Effector memory CD4-positive, alpha-beta T cell (primary cell): ENCODE results near the gene CIC.
A peak's percentile ranks its signal among the peaks of the same experiment; 100 is the strongest.

Experiments
- DNase-seq, 3 donors: peaks; one replicate each; pipeline ENCODE4 v3.0.0-alpha.2; 2020
- H3K27ac ChIP-seq: 2 replicates; pipeline ENCODE4 v1.7.0; 2013; ENCODE audit warnings: mild to moderate bottlenecking, low read length, moderate library complexity; ENCODE audit not compliant: insufficient read depth, poor library complexity, severe bottlenecking
- H3K27me3 ChIP-seq: replicated peaks from 2 replicates; pipeline ENCODE4 v1.7.0; 2013; ENCODE audit warnings: mild to moderate bottlenecking, low read length; ENCODE audit not compliant: insufficient read depth, control insufficient read depth, poor library complexity, severe bottlenecking
- H3K36me3 ChIP-seq: 2 replicates; pipeline ENCODE4 v1.7.0; 2013; ENCODE audit warnings: mild to moderate bottlenecking, low read length, moderate library complexity; ENCODE audit not compliant: control insufficient read depth, insufficient read depth
- H3K4me1 ChIP-seq: 2 replicates; pipeline ENCODE4 v1.7.0; 2013; ENCODE audit warnings: low read length, mild to moderate bottlenecking; ENCODE audit not compliant: control insufficient read depth, insufficient read depth, poor library complexity, severe bottlenecking
- H3K4me3 ChIP-seq: 2 replicates; pipeline ENCODE4 v1.7.0; 2013; ENCODE audit warnings: low read length, low read depth, mild to moderate bottlenecking; ENCODE audit not compliant: insufficient read depth, poor library complexity, severe bottlenecking
- H3K9me3 ChIP-seq: 2 replicates; pipeline ENCODE4 v1.7.0; 2013; ENCODE audit warnings: mild to moderate bottlenecking, low read length, moderate library complexity; ENCODE audit not compliant: control insufficient read depth

The CIC gene

DNA sequence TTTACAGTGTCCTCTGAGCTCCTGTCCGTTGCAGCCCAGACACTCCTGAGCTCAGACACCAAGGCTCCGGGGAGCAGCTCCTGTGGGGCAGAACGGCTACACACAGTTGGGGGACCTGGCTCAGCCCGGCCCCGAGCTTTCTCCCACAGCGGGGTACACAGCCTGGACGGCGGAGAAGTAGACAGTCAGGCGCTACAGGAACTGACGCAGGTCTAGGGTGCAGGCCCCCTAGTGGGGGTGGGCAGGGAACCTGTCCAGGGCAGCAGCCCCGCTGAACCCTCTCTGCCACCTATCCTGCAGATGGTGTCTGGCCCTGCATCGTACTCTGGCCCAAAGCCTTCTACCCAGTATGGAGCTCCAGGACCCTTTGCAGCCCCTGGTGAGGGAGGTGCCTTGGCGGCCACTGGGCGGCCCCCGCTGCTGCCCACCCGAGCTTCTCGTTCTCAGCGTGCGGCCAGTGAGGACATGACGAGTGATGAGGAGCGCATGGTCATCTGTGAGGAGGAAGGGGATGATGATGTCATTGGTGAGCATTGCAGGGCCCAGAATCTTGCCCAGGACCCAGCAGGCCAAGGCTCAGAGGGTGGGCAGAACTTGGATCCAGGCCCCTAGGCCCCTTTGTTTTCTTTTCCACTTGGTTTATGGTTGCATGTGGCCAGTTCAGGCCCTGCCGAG, 20.0 kb downstream of the CIC start:
- Histone ChIP-seq H3K27ac (no peak overlapping the region), H3K9me3 (no peaks in the 10 kb centered on the region), H3K36me3 (peaks cover 71% of the 10 kb centered on the region), H3K4me1 (peaks cover 14% of the 10 kb centered on the region), H3K4me3 (no peak overlapping the region), H3K27me3 (no peaks in the 10 kb centered on the region)
- no peak for DNase-seq

DNA sequence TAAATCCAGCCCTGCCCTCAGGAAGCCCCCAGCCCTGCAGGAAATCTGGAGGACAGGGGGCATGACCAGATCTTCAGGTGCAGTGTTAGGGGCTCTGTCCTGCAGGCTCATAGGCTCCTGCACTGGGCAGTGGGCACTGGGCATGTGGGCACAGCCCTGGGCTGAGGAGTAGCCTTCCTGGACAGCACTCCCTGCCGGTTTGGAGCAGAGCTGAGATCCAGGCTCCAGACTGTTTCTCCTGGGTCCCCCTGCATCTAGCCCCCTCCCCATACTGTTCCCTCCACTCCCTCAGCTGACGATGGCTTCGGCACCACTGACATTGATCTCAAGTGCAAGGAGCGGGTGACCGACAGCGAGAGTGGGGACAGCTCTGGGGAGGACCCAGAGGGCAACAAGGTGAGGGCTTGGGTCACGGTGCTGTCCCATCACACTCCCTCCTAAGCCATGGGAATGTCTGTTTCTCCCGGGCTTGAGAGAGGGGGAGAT, 20.5 kb downstream of the CIC start:
- no peaks in the 10 kb centered on the region for H3K9me3 ChIP-seq
- peaks cover 14% of the 10 kb centered on the region for H3K4me1 ChIP-seq
- no peak overlapping the region for H3K27ac ChIP-seq
- no peak for DNase-seq
- H3K36me3 ChIP-seq: peaks cover 77% of the 10 kb centered on the region
- H3K4me3 ChIP-seq: no peak overlapping the region
- no peaks in the 10 kb centered on the region for H3K27me3 ChIP-seq

DNA sequence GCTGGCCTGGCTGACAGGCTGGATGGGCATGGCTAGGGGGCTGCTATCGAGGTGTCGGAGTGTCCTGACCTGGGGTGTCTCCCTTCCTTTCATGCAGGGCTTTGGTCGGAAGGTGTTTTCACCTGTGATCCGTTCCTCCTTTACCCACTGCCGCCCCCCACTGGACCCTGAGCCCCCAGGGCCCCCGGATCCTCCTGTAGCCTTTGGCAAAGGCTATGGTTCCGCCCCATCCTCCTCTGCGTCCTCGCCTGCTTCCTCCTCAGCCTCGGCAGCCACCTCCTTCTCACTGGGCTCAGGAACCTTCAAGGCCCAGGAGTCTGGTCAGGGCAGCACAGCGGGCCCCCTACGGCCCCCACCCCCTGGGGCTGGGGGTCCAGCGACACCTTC, 21.1 kb downstream of the CIC start:
- Histone ChIP-seq H3K36me3 (peaks cover 79% of the 10 kb centered on the region), H3K9me3 (no peaks in the 10 kb centered on the region), H3K4me1 (peaks cover 10% of the 10 kb centered on the region), H3K27ac (no peak overlapping the region), H3K4me3 (no peak overlapping the region), H3K27me3 (no peaks in the 10 kb centered on the region)
- no peak for DNase-seq

DNA sequence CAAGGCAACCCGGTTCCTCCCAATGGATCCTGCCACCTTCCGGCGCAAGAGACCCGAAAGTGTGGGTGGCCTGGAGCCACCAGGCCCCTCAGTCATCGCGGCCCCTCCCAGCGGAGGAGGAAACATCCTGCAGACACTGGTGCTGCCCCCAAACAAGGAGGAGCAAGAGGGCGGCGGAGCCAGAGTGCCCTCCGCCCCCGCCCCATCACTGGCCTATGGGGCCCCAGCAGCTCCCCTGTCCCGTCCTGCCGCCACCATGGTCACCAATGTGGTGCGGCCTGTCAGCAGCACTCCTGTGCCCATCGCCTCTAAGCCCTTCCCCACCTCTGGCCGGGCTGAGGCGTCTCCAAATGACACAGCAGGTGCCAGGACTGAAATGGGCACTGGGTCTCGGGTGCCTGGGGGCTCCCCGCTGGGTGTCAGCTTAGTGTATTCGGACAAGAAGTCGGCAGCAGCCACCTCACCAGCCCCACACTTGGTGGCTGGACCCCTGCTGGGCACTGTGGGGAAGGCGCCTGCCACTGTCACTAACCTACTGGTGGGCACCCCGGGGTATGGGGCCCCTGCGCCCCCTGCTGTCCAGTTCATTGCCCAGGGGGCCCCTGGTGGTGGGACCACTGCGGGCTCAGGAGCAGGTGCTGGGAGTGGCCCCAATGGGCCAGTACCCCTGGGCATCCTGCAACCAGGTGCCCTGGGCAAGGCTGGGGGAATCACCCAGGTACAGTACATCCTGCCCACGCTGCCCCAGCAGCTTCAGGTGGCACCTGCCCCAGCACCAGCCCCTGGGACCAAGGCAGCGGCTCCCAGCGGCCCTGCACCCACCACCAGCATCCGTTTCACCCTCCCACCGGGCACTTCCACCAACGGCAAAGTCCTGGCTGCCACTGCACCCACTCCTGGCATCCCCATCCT, 21.7 kb downstream of the CIC start:
- no peaks in the 10 kb centered on the region for H3K9me3 ChIP-seq
- H3K4me1 ChIP-seq: peaks cover 5% of the 10 kb centered on the region
- peak; percentile 43 to 53 (median 48) for DNase-seq
- H3K36me3 ChIP-seq: peaks cover 79% of the 10 kb centered on the region
- H3K4me3 ChIP-seq: no peak overlapping the region
- no peak overlapping the region for H3K27ac ChIP-seq
- no peaks in the 10 kb centered on the region for H3K27me3 ChIP-seq

DNA sequence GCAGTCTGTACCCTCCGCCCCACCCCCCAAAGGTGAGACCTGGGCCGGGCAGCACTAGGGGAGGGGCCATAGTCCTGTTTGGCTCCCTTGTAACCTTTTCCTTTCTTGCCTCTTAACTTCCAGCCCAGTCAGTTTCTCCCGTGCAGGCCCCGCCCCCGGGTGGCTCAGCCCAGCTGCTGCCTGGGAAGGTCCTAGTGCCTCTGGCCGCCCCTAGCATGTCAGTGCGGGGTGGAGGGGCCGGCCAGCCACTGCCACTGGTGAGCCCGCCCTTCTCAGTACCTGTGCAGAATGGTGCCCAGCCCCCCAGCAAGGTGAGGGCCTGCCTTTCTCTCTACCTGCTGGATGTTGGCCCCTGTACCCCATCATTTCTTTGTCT, 22.4 kb downstream of the CIC start:
- peaks cover 79% of the 10 kb centered on the region for H3K36me3 ChIP-seq
- H3K4me3 ChIP-seq: no peak overlapping the region
- no peaks in the 10 kb centered on the region for H3K27me3 ChIP-seq
- DNase-seq: no peak
- peaks cover 5% of the 10 kb centered on the region for H3K4me1 ChIP-seq
- no peaks in the 10 kb centered on the region for H3K9me3 ChIP-seq
- H3K27ac ChIP-seq: no peak overlapping the region

DNA sequence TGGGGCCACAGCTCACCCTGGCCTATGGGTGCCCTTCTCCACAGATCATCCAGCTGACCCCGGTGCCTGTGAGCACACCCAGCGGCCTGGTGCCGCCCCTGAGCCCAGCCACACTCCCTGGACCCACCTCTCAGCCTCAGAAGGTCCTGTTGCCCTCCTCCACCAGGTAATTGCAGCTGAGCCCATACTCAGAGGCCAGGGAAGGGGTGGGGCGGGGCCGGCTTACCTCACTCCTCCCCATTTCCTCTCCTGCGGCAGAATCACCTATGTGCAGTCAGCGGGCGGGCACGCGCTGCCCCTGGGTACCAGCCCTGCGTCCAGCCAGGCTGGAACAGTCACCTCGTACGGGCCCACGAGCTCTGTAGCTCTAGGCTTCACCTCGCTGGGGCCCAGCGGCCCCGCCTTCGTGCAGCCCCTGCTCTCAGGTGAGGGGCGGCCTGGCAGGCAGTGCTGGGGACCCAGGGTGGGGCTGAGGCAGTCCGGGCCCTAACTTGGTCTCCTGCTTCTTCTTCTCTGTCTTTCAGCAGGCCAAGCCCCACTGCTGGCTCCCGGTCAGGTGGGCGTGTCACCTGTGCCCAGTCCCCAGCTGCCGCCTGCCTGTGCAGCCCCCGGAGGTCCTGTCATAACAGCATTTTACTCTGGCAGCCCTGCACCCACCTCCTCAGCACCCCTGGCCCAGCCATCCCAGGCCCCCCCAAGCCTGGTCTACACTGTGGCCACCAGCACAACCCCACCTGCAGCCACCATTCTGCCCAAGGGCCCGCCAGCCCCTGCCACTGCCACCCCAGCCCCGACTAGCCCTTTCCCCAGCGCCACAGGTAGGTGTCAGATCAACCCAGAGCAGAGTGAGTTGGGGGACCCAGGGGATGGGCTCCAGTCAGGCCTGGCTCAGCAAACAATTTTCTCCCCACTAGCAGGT, 23.2 kb downstream of the CIC start:
- no peak for DNase-seq
- H3K27ac ChIP-seq: no peak overlapping the region
- H3K4me1 ChIP-seq: peaks cover 5% of the 10 kb centered on the region
- no peaks in the 10 kb centered on the region for H3K9me3 ChIP-seq
- H3K4me3 ChIP-seq: no peak overlapping the region
- H3K36me3 ChIP-seq: peaks cover 71% of the 10 kb centered on the region
- no peaks in the 10 kb centered on the region for H3K27me3 ChIP-seq

DNA sequence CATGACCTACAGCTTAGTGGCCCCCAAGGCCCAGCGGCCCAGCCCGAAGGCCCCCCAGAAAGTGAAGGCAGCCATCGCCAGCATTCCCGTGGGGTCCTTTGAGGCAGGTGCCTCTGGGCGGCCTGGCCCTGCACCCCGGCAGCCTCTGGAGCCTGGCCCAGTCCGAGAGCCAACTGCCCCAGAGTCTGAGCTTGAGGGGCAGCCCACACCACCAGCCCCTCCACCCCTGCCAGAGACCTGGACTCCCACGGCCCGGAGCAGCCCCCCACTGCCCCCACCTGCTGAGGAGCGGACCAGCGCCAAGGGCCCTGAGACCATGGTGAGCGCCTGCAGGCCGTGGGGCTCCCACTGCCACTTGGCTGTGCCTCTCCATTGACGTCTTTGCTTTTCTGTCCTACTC, 23.9 kb downstream of the CIC start:
- peaks cover 64% of the 10 kb centered on the region for H3K36me3 ChIP-seq
- H3K27ac ChIP-seq: no peak overlapping the region
- no peaks in the 10 kb centered on the region for H3K27me3 ChIP-seq
- no peaks in the 10 kb centered on the region for H3K9me3 ChIP-seq
- peaks cover 5% of the 10 kb centered on the region for H3K4me1 ChIP-seq
- DNase-seq: no peak
- H3K4me3 ChIP-seq: no peak overlapping the region

DNA sequence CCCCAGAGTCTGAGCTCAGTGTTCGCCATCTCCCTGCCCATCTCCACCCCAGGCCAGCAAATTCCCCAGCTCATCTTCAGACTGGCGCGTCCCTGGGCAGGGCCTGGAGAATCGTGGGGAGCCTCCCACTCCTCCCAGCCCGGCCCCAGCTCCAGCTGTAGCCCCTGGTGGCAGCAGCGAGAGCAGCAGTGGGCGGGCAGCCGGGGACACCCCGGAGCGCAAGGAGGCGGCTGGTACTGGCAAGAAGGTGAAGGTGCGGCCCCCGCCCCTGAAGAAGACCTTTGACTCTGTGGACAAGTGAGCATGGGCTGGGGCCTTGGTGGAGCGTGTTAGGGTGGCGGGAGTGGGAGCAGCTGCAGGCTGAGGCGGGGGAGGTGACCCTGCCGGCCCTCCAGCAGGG, 24.5 kb downstream of the CIC start:
- Histone ChIP-seq H3K4me1 (peaks cover 5% of the 10 kb centered on the region), H3K9me3 (no peaks in the 10 kb centered on the region), H3K4me3 (no peak overlapping the region), H3K27me3 (no peaks in the 10 kb centered on the region), H3K27ac (no peak overlapping the region), H3K36me3 (peaks cover 58% of the 10 kb centered on the region)
- DNase-seq: no peak

DNA sequence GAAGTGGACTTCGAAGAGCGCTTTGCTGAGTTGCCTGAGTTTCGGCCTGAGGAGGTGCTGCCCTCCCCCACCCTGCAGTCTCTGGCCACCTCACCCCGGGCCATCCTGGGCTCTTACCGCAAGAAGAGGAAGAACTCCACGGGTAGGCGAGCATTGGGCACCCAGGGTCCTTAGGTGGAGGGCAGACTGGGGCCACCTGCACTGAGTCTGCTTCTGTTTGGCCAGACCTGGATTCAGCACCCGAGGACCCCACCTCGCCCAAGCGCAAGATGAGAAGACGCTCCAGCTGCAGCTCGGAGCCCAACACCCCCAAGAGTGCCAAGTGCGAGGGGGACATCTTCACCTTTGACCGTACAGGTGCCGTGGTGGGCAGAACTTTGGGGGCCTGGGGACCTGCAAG, 24.9 kb downstream of the CIC start:
- H3K4me3 ChIP-seq: no peak overlapping the region
- no peaks in the 10 kb centered on the region for H3K27me3 ChIP-seq
- peaks cover 54% of the 10 kb centered on the region for H3K36me3 ChIP-seq
- no peak overlapping the region for H3K27ac ChIP-seq
- DNase-seq: no peak
- H3K9me3 ChIP-seq: no peaks in the 10 kb centered on the region
- H3K4me1 ChIP-seq: peaks cover 5% of the 10 kb centered on the region
